K562 (cell line): ENCODE data around the gene LRRC8E. TPM values are rescaled to one million over a fixed set of nuclear protein-coding genes. Genes with fewer than 3 reads are reported as not detected.

Experiments
- DIDO1 ChIP-seq: fragments of 450-650 bp; IDR thresholded peaks from 2 replicates; pipeline ENCODE4 v1.6.1; 2016; ENCODE audit warnings: low read depth, missing biosample characterization, missing genetic modification characterization
- ELF4 ChIP-seq: fragments of 450-650 bp; formaldehyde crosslinking; IDR thresholded peaks from 2 replicates; pipeline ENCODE4 v1.4.0; 2022; ENCODE audit warnings: missing genetic modification characterization
- HIVEP1 ChIP-seq: fragments of 250-450 bp; sonication (Bioruptor Pico); IDR thresholded peaks from 2 replicates; pipeline ENCODE4 v1.4.0; 2020; ENCODE audit warnings: mild to moderate bottlenecking
- JUND ChIP-seq, 2 experiments: IDR thresholded peaks; 2 replicates in 1 of 2; 3 replicates in 1 of 2; pipeline ENCODE4 v1.6.1; 2011; ENCODE audit warnings: borderline replicate concordance in 2 of 2, low read depth in 2 of 2, low read length in 2 of 2, improper control_type of control experiment in 1 of 2, missing biosample characterization in 1 of 2, missing genetic modification characterization in 1 of 2, missing genetic modification reagents in 1 of 2
- KAT2B ChIP-seq: IDR thresholded peaks from one replicate; pipeline ENCODE4 v1.6.1; 2012; ENCODE audit warnings: low read depth, mild to moderate bottlenecking, control low read depth, inconsistent platforms, low read length, moderate library complexity
- PHF21A ChIP-seq: fragments of 450-650 bp; IDR thresholded peaks from 2 replicates; pipeline ENCODE4 v1.6.1; 2017; ENCODE audit warnings: low read depth, borderline replicate concordance
- RBBP5 ChIP-seq: fragments of 200-600 bp; sonication (generic); IDR thresholded peaks from 2 replicates; pipeline ENCODE4 v1.6.1; 2012; ENCODE audit warnings: borderline replicate concordance, mild to moderate bottlenecking, low read length, control low read depth, inconsistent platforms; ENCODE audit not compliant: insufficient read depth, poor library complexity, severe bottlenecking
- SAFB2 ChIP-seq: fragments of 200-400 bp; formaldehyde crosslinking; IDR thresholded peaks from 2 replicates; pipeline ENCODE4 v1.6.1; 2018; ENCODE audit warnings: borderline replicate concordance, low read length, low read depth, moderate library complexity; ENCODE audit not compliant: severe bottlenecking
- SIRT6 ChIP-seq: IDR thresholded peaks from one replicate; pipeline ENCODE4 v1.6.1; 2012; ENCODE audit warnings: low read depth, mild to moderate bottlenecking, control low read depth, inconsistent platforms, low read length, moderate library complexity
- TAL1 ChIP-seq: fragments of 450-650 bp; IDR thresholded peaks from 2 replicates; pipeline ENCODE4 v1.6.1; 2016; ENCODE audit warnings: mild to moderate bottlenecking
- THRAP3 ChIP-seq: fragments of 450-650 bp; IDR thresholded peaks from 2 replicates; pipeline ENCODE4 v1.6.1; 2016; ENCODE audit warnings: mild to moderate bottlenecking, inconsistent platforms, borderline replicate concordance
- ZEB2 ChIP-seq: fragments of 450-650 bp; IDR thresholded peaks from 2 replicates; pipeline ENCODE4 v1.6.1; 2016
- ZNF282 ChIP-seq: sonication (generic); formaldehyde crosslinking; IDR thresholded peaks from 2 replicates; pipeline ENCODE4 v1.8.1; 2023; ENCODE audit warnings: missing genetic modification reagents
- polyA plus RNA-seq, 8 experiments: library from polyadenylated mRNA; depleted of rRNA in 4 of 8; stranded (reverse) in 5 of 8; unstranded in 3 of 8; fragments of >200 nt; fragmentation: Nextera tagmentation in 2 of 8; fragmentation: Illumina TruSeq in 1 of 8; extraction: Ambion mirVana in 2 of 8; extraction: Trizol in 1 of 8; gene quantifications; 2 replicates each; pipeline versions ENCODE4 v1.2.1 to v1.2.3, GENCODE V29; 2011 to 2014; ENCODE audit warnings: inconsistent platforms in 1 of 8, missing spikeins in 1 of 8
- total RNA-seq, 7 experiments: library from RNA; depleted of rRNA in 6 of 7; stranded (reverse); fragments of >200 nt in 6 of 7; fragmentation: Illumina TruSeq in 2 of 7; extraction: Trizol in 2 of 7; gene quantifications; 2 replicates each; pipeline versions ENCODE4 v1.2.1 to v1.2.3, GENCODE V29; 2011 to 2021; ENCODE audit warnings: low replicate concordance in 1 of 7
- TF ChIP-seq, protein P1 (sequence below): sonication (generic); formaldehyde crosslinking; IDR thresholded peaks from 2 replicates; pipeline ENCODE4 v1.8.0; 2022; ENCODE audit warnings: mild to moderate bottlenecking, missing genetic modification reagents
- TF ChIP-seq, protein P2 (sequence below): fragments of 250-450 bp; sonication (Bioruptor Pico); IDR thresholded peaks from 2 replicates; pipeline ENCODE4 v1.5.0; 2021; ENCODE audit warnings: mild to moderate bottlenecking, moderate library complexity
- TF ChIP-seq, protein P3 (sequence below): fragments of 250-450 bp; sonication (Bioruptor Pico); IDR thresholded peaks from 2 replicates; pipeline ENCODE4 v1.4.0; 2020; ENCODE audit warnings: mild to moderate bottlenecking
- TF ChIP-seq, protein P4 (sequence below): sonication (generic); formaldehyde crosslinking; IDR thresholded peaks from 2 replicates; pipeline ENCODE4 v1.8.1; 2022; ENCODE audit warnings: missing genetic modification reagents
- TF ChIP-seq, protein P5 (sequence below): fragments of 450-650 bp; IDR thresholded peaks from 2 replicates; pipeline ENCODE4 v1.6.1; 2016; ENCODE audit warnings: low read depth, mild to moderate bottlenecking, moderate library complexity

The LRRC8E gene
- total and polyA plus RNA-seq, 9 of the 15 experiments (the other 6 are each of a cell fraction or from before 2014, with no cell fraction given): 0.08 to 5.7 (median 3.5) TPM; not detected in 1

DNA sequence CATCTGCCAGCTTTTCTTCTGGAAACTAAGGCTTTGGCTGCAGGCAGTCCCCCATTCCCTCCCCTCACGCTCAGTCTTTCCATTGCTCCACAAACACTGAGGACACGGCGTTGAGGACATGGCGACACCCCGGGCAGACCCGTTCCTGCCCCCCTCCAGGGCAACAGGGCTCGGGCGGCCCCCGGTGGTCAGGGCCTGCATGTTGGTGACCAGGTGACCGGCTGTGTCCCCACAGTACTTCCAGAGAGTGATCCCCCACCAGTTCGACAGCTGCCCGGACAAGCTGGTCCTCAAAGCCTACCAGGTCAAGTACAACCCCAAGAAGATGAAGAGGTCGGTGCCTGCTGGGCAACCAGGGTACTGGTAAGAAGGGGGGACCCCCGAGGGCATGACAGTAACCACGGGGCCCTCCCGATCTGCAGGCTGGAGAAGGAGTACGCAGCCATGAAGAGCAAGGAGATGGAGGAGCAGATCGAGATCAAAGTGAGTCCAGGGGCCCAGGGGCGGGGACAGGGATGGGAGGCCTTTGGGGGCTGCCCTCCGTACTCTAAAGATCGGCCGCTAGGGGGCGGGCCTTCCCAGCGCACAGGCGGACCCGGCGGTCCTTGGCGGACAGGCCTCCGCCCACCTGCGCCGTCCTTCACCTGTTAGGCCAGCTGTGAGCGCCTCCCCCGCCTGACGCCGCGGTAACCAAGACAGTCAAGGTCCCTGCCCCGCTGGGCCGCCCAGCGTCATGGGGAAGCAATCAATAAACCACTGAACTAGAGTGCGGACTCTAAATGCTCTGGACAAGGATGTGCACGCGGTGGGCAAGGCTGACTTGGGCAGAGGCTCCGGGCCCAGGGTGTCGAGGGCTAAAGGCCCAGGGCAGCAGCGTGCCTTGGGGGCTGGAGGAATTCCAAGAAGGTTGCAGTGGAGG is 35.2 kb upstream of the LRRC8E start (continued):
- TF ChIP-seq TAL1 (no peak), THRAP3 (no peak), ZEB2 (peak; percentile 95), HIVEP1 (no peak), DIDO1 (no peak), SAFB2 (no peak), JUND (IDR thresholded peaks at IDR 0.05; ENCODE audit: borderline replicate concordance, low read depth, low read length) (0 out of 2 replicates have a peak, but pooled peaks have one; percentile 29), JUND (tag; IDR thresholded peaks at IDR 0.05; ENCODE audit: borderline replicate concordance, low read depth, low read length) (no peak), RBBP5 (no peak), ELF4 (CRISPR knock-in tag) (no peak), SIRT6 (no peak), KAT2B (no peak), ZNF282 (no peak), PHF21A (no peak)
- TF ChIP-seq, protein P1, sequence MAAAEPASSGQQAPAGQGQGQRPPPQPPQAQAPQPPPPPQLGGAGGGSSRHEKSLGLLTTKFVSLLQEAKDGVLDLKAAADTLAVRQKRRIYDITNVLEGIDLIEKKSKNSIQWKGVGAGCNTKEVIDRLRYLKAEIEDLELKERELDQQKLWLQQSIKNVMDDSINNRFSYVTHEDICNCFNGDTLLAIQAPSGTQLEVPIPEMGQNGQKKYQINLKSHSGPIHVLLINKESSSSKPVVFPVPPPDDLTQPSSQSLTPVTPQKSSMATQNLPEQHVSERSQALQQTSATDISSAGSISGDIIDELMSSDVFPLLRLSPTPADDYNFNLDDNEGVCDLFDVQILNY (CRISPR knock-in tag): no peak
- TF ChIP-seq, protein P2, sequence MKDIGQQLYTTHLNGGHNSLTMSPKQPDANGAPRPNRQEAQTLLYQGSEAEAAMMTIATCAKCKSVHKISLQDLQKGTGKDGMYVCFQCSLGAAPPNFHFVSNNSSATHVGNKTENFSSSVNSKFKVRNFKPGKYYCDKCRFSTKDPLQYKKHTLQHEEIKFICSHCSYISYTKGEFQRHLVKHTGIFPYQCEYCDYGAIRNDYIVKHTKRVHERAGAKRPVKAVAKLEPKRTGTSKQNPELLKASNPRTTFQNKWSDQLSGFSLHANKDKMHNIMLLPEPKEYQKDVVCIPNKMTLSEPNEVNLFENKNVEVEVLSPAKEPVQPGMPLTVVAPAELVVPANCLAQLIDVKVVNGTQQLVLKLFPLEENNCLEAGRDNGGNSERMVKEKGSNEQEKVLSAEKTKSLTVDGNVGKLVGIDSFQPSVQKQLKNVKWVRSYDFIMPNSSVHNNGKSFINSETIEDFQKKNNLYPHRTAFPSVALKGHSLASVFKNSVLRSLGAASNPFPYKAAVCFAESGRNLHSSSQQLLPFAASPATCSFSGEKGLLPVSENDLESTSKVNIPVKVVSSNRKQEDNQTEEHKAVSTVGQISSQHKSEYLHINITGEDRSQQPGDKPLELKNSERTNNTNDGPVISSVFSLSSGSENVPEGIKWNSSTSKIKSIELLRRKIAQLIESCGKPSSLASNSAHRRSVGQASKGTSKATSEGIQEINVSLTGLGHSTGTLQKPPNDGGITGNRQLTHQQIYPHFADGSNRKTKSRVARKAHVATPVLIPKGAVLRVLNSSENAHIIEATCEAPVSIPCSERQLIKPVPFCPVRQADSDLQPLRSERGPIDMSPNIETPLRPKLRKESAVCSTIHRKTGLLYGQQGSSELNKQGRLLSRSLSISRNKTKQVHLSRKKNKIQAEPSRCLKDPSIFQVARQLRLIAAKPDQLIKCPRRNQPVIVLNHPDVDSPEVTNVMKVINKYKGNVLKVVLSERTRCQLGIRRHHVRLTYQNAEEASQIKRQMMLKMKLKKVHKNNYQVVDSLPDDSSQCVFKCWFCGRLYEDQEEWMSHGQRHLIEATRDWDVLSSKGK (CRISPR knock-in tag): no peak
- TF ChIP-seq, protein P3, sequence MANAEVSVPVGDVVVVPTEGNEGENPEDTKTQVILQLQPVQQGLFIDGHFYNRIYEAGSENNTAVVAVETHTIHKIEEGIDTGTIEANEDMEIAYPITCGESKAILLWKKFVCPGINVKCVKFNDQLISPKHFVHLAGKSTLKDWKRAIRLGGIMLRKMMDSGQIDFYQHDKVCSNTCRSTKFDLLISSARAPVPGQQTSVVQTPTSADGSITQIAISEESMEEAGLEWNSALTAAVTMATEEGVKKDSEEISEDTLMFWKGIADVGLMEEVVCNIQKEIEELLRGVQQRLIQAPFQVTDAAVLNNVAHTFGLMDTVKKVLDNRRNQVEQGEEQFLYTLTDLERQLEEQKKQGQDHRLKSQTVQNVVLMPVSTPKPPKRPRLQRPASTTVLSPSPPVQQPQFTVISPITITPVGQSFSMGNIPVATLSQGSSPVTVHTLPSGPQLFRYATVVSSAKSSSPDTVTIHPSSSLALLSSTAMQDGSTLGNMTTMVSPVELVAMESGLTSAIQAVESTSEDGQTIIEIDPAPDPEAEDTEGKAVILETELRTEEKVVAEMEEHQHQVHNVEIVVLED (CRISPR knock-in tag): no peak
- TF ChIP-seq, protein P4, sequence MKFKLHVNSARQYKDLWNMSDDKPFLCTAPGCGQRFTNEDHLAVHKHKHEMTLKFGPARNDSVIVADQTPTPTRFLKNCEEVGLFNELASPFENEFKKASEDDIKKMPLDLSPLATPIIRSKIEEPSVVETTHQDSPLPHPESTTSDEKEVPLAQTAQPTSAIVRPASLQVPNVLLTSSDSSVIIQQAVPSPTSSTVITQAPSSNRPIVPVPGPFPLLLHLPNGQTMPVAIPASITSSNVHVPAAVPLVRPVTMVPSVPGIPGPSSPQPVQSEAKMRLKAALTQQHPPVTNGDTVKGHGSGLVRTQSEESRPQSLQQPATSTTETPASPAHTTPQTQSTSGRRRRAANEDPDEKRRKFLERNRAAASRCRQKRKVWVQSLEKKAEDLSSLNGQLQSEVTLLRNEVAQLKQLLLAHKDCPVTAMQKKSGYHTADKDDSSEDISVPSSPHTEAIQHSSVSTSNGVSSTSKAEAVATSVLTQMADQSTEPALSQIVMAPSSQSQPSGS (CRISPR knock-in tag): no peak
- TF ChIP-seq, protein P5, sequence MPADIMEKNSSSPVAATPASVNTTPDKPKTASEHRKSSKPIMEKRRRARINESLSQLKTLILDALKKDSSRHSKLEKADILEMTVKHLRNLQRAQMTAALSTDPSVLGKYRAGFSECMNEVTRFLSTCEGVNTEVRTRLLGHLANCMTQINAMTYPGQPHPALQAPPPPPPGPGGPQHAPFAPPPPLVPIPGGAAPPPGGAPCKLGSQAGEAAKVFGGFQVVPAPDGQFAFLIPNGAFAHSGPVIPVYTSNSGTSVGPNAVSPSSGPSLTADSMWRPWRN: no peak
